CD14-positive monocyte (primary cell): ENCODE results near the gene KXD1. TPM values are rescaled to one million over a fixed set of nuclear protein-coding genes. Genes with fewer than 3 reads are reported as not detected.

ENCODE experiments used
- DNase-seq, 3 donors: peaks; one replicate each; pipeline ENCODE4 v3.0.0-alpha.2; 2011 to 2022
- H2AFZ ChIP-seq: 2 replicates; pipeline ENCODE4 v1.6.0; 2012; ENCODE audit warnings: mild to moderate bottlenecking, low read depth, low read length, inconsistent platforms; ENCODE audit not compliant: insufficient read depth, poor library complexity, severe bottlenecking
- H3K27ac ChIP-seq, 2 donors: 1 replicate in 1 of 2; 2 replicates in 1 of 2; pipeline ENCODE4 v1.5.1; 2012 to 2013; ENCODE audit warnings: low read length in 2 of 2, control low read depth in 1 of 2, inconsistent platforms in 1 of 2, low read depth in 1 of 2, mild to moderate bottlenecking in 1 of 2
- H3K27me3 ChIP-seq, 2 donors: one replicate each; pipeline versions ENCODE4 v1.6.0 to v1.6.1; 2011 to 2013; ENCODE audit warnings: low read length in 2 of 2; ENCODE audit not compliant: control insufficient read depth in 2 of 2, insufficient read depth in 2 of 2
- H3K36me3 ChIP-seq, 2 donors: replicated peaks in 1 of 2; 1 replicate in 1 of 2; 2 replicates in 1 of 2; pipeline versions ENCODE4 v1.5.1 to v1.6.1; 2012 to 2013; ENCODE audit warnings: low read length in 2 of 2, control low read depth in 1 of 2, inconsistent platforms in 1 of 2, mild to moderate bottlenecking in 1 of 2; ENCODE audit not compliant: insufficient read depth in 2 of 2, control insufficient read depth in 1 of 2
- H3K4me1 ChIP-seq, 2 donors: 1 replicate in 1 of 2; 2 replicates in 1 of 2; pipeline versions ENCODE4 v1.5.1 to v1.6.1; 2012 to 2013; ENCODE audit warnings: low read length in 2 of 2, control low read depth in 1 of 2, inconsistent platforms in 1 of 2, mild to moderate bottlenecking in 1 of 2, moderate library complexity in 1 of 2; ENCODE audit not compliant: insufficient read depth in 2 of 2, control insufficient read depth in 1 of 2
- H3K4me2 ChIP-seq: replicated peaks from 2 replicates; pipeline ENCODE3; 2012; ENCODE audit warnings: low read length, moderate library complexity, mild to moderate bottlenecking; ENCODE audit not compliant: poor library complexity, severe bottlenecking; ENCODE audit errors: extremely low read depth
- H3K4me3 ChIP-seq, 3 experiments: fragments of 200-600 bp in 1 of 3; sonication (generic) in 1 of 3; replicated peaks in 1 of 3; 1 replicate in 2 of 3; 2 replicates in 1 of 3; pipeline ENCODE4 v1.5.1; 2011 to 2013; ENCODE audit warnings: low read length in 3 of 3, mild to moderate bottlenecking in 3 of 3, control low read depth in 2 of 3, low read depth in 2 of 3, inconsistent platforms in 1 of 3, moderate library complexity in 1 of 3
- H3K79me2 ChIP-seq: 2 replicates; pipeline ENCODE4 v1.6.0; 2012; ENCODE audit warnings: mild to moderate bottlenecking, control low read depth, inconsistent platforms, low read length, moderate library complexity; ENCODE audit not compliant: insufficient read depth
- H3K9ac ChIP-seq: 2 replicates; pipeline ENCODE4 v1.6.0; 2017; ENCODE audit warnings: low read length, mild to moderate bottlenecking; ENCODE audit not compliant: insufficient read depth, poor library complexity, severe bottlenecking
- H3K9me3 ChIP-seq, 2 donors: replicated peaks in 1 of 2; 1 replicate in 1 of 2; 2 replicates in 1 of 2; pipeline versions ENCODE4 v1.5.1 to v1.6.1; 2012 to 2013; ENCODE audit warnings: low read length in 2 of 2, control low read depth in 1 of 2; ENCODE audit not compliant: control insufficient read depth in 1 of 2, insufficient read depth in 1 of 2
- H4K20me1 ChIP-seq: 2 replicates; pipeline ENCODE4 v1.6.0; 2012; ENCODE audit warnings: mild to moderate bottlenecking, low read length, control low read depth, moderate library complexity; ENCODE audit not compliant: insufficient read depth
- H3K27ac Mint-ChIP-seq, 7 donors: one replicate each; pipeline ENCODE4 v1.8.0; 2020; ENCODE audit warnings: mild to moderate bottlenecking in 7 of 7, mixed read lengths in 7 of 7, moderate library complexity in 6 of 7, inconsistent platforms in 2 of 7
- H3K27me3 Mint-ChIP-seq, 3 donors: one replicate each; pipeline ENCODE4 v1.8.0; 2021 to 2022; ENCODE audit warnings: low read depth in 3 of 3, mild to moderate bottlenecking in 3 of 3, mixed read lengths in 3 of 3, moderate library complexity in 3 of 3, inconsistent platforms in 1 of 3
- H3K36me3 Mint-ChIP-seq, 2 donors: one replicate each; pipeline ENCODE4 v1.8.0; 2020; ENCODE audit warnings: mixed read lengths in 2 of 2, inconsistent platforms in 1 of 2, mild to moderate bottlenecking in 1 of 2
- H3K4me1 Mint-ChIP-seq: one replicate; pipeline ENCODE4 v1.8.0; 2020; ENCODE audit warnings: mild to moderate bottlenecking, mixed read lengths
- H3K4me3 Mint-ChIP-seq, 2 donors: one replicate each; pipeline ENCODE4 v1.8.0; 2020; ENCODE audit warnings: mild to moderate bottlenecking in 2 of 2, mixed read lengths in 2 of 2, moderate library complexity in 1 of 2
- H3K9me3 Mint-ChIP-seq, 7 donors: one replicate each; pipeline ENCODE4 v1.8.0; 2020 to 2022; ENCODE audit warnings: mixed read lengths in 7 of 7, mild to moderate bottlenecking in 6 of 7, moderate library complexity in 6 of 7, inconsistent platforms in 2 of 7
- CTCF ChIP-seq: fragments of 200-600 bp; IDR thresholded peaks from one replicate; pipeline ENCODE4 v1.8.0; 2022; ENCODE audit warnings: antibody characterized with exemption, mild to moderate bottlenecking
- WGBS: methylation state at CpG from one replicate; pipeline ENCODE4 v1.1.5; 2013; ENCODE audit warnings: missing lambda C conversion rate; ENCODE audit not compliant: insufficient coverage; 5-methylcytosine and 5-hydroxymethylcytosine counted together
- intact Hi-C, 2 donors: fragments of 100-400 bp; cut with micrococcal nuclease; formaldehyde crosslinking; loops; one replicate each; pipeline versions ENCODE4 v1.15.0 to v1.15.1; 2023
- polyA plus RNA-seq, 3 donors: library from polyadenylated mRNA; depleted of rRNA in 1 of 3; unstranded in 2 of 3; stranded (reverse) in 1 of 3; fragments of 300-500 nt in 2 of 3; fragments of >200 nt in 1 of 3; fragmentation: Illumina TruSeq in 2 of 3; gene quantifications; 1 replicate in 2 of 3; 2 replicates in 1 of 3; pipeline ENCODE4 v1.2.3, GENCODE V29; 2012 to 2021

The KXD1 gene
- polyA plus RNA-seq, 3 donors = 74.4 to 194 (median 87.9) TPM

GRCh38 chr19:18551631-18552030 is 6.0 kb upstream of the KXD1 start:
- Histone ChIP-seq H3K9ac (no peak overlapping the region), H2AFZ (peak overlapping the region; percentile 13), H3K4me2 (no peak overlapping the region), H4K20me1 (no peaks in the 10 kb centered on the region), H3K9me3 (no peaks in the 10 kb centered on the region), H3K79me2 (no peaks in the 10 kb centered on the region), H3K36me3 (no peaks in the 10 kb centered on the region), H3K4me3 (no peak overlapping the region), H3K27me3 (no peaks in the 10 kb centered on the region), H3K27ac (no peak overlapping the region), H3K4me1 (no peaks in the 10 kb centered on the region)
- Mint-ChIP-seq H3K27me3 (peaks cover 4 to 9% (median 7%) of the 10 kb centered on the region in 3 donors), H3K4me1 (no peaks in the 10 kb centered on the region), H3K36me3 (no peaks in the 10 kb centered on the region), H3K27ac (no peak overlapping the region), H3K9me3 (no peaks in the 10 kb centered on the region), H3K4me3 (no peak overlapping the region)
- 85% methylated on average over 5 of the region's 6 CpGs for WGBS
- no peak for TF ChIP-seq CTCF
- intact Hi-C loops = no loop called here
- no peak for DNase-seq

GRCh38 chr19:18558202-18558555 is 509 bp downstream of the KXD1 start:
- Histone ChIP-seq H3K4me1 (peaks cover 14 to 17% of the 10 kb centered on the region in 2 donors), H3K9ac (peak overlapping the region; percentile 95), H4K20me1 (no peaks in the 10 kb centered on the region), H2AFZ (peak overlapping the region; percentile 68), H3K4me3 (peak overlapping the region; percentile 75 to 96 (median 95)), H3K4me2 (peak overlapping the region; percentile 100), H3K27ac (peak overlapping the region; percentile 69 to 97), H3K79me2 (peaks cover 38% of the 10 kb centered on the region), H3K27me3 (no peaks in the 10 kb centered on the region), H3K9me3 (no peaks in the 10 kb centered on the region), H3K36me3 (peaks cover 16 to 19% of the 10 kb centered on the region in 2 donors)
- intact Hi-C loops = loop anchor here in 1 of 2 donors (5.0 kb wide), 1 partner anchor 36 kb away; the partner anchor contains the start of gene ELL
- peak overlapping the region; percentile 93 to 97 (median 95) for H3K27ac Mint-ChIP-seq
- H3K36me3 Mint-ChIP-seq = peaks cover 17 to 19% of the 10 kb centered on the region in 2 donors
- peak overlapping the region; percentile 88 to 90 for H3K4me3 Mint-ChIP-seq
- H3K4me1 Mint-ChIP-seq = peaks cover 16% of the 10 kb centered on the region
- H3K9me3 Mint-ChIP-seq = no peaks in the 10 kb centered on the region
- TF ChIP-seq CTCF = no peak
- peaks cover 0 to 3% (median 0%) of the 10 kb centered on the region in 3 donors for H3K27me3 Mint-ChIP-seq
- WGBS = 7% methylated on average over 9 of the region's 11 CpGs
- no peak for DNase-seq
